Tibial artery (tissue), 4 donors: ENCODE results near the gene VSTM1.

Experiments
- DNase-seq, 2 donors: peaks; one replicate each; pipeline ENCODE4 v3.0.0-alpha.2; 2019
- H3K27ac ChIP-seq, 2 donors: fragments of 200-600 bp; sonication (generic) in 1 of 2; 1 replicate in 1 of 2; 2 replicates in 1 of 2; pipeline ENCODE4 v1.5.1; 2018 to 2019; ENCODE audit warnings: mild to moderate bottlenecking in 1 of 2
- H3K27me3 ChIP-seq, 2 donors: fragments of 200-600 bp; sonication (generic) in 1 of 2; one replicate each; pipeline versions ENCODE4 v1.5.1 to v1.6.0; 2016 to 2019
- H3K36me3 ChIP-seq, 3 donors: fragments of 200-600 bp; sonication (generic) in 2 of 3; one replicate each; pipeline ENCODE4 v1.5.1; 2016 to 2019; ENCODE audit warnings: mild to moderate bottlenecking in 2 of 3
- H3K4me1 ChIP-seq, 4 donors: fragments of 200-600 bp; sonication (generic) in 2 of 4; 1 replicate in 3 of 4; 2 replicates in 1 of 4; pipeline ENCODE4 v1.5.1; 2016 to 2019
- H3K4me3 ChIP-seq, 2 donors: fragments of 200-600 bp; sonication (generic) in 1 of 2; 1 replicate in 1 of 2; 2 replicates in 1 of 2; pipeline ENCODE4 v1.5.1; 2018 to 2019; ENCODE audit warnings: mild to moderate bottlenecking in 2 of 2
- H3K9me3 ChIP-seq, 3 donors: fragments of 200-600 bp; sonication (generic) in 1 of 3; one replicate each; pipeline ENCODE4 v1.5.1; 2016 to 2019
- CTCF ChIP-seq, 2 experiments: fragments of 200-600 bp in 1 of 2; fragments of 450-650 bp in 1 of 2; IDR thresholded peaks; one replicate each; pipeline ENCODE4 v1.5.1; 2017 to 2019; ENCODE audit warnings: antibody characterized with exemption in 2 of 2, mild to moderate bottlenecking in 1 of 2, moderate library complexity in 1 of 2
- intact Hi-C: fragments of 100-400 bp; cut with DNase I; formaldehyde crosslinking; loops from one replicate; pipeline ENCODE4 v1.15.0; 2023; ENCODE audit warnings: low total_unique reads

Gene VSTM1

DNA sequence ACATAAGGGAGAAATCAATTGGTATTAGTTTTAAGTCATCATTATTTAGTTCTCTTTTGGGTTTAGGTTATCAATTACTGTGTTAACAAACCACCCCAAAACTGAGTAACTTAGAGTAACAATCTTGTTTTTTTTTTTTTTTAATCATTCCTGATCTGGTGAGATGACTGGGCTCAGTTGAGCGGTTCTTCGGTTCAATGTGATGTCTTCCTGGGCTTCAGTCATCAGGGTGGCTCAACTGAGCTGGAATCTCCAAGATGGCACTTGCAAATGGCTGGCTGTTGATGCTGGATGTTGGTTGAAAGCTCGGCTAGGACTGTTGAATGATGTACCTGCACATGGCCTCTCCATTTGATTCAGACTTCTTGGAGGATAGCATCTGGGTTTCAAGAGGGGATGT is 20.7 kb upstream of the VSTM1 start:
- no peak overlapping the region for H3K4me3 ChIP-seq
- H3K27ac ChIP-seq, result no peak overlapping the region
- no peak for DNase-seq
- intact Hi-C loops, result no loop called here
- H3K9me3 ChIP-seq, result peaks cover 4 to 20% (median 19%) of the 10 kb centered on the region in 3 donors
- no peaks in the 10 kb centered on the region for H3K4me1 ChIP-seq
- H3K36me3 ChIP-seq, result no peaks in the 10 kb centered on the region
- H3K27me3 ChIP-seq, result no peaks in the 10 kb centered on the region
- TF ChIP-seq CTCF (IDR thresholded peaks at IDR 0.05), result no peak

DNA sequence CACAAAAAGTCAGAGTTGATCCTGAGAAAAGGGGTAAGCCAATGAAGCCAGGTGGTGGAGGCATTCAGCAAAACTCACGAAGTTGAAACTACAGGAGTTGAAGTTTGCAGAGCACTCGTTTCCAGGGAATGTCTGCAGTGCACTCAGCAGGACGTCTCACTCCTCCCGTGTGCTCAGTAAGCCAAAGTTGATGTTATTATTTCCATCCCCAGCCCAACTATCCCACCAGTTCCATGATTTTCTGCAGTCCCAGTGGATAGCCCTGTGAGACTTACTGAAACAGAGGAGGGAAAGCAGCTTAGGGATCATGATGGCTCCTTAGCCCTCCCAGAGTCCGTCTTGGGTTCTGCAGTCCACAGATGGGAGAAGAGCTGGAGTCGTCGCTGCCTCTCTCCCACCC is 17.3 kb upstream of the VSTM1 start, which contains the start of gene TARM1:
TARM1 (minus strand) TSS at position 334 of the 400 bp plus-strand sequence; CDS start at position 309, 25 bp downstream.
- no peak within 1 kb of the TSS for H3K4me3 ChIP-seq
- H3K4me1 ChIP-seq, result no peaks in the 10 kb centered on the region
- intact Hi-C loops, result no loop called here
- H3K9me3 ChIP-seq, result peaks cover 4 to 20% (median 19%) of the 10 kb centered on the region in 3 donors
- H3K36me3 ChIP-seq, result no peaks in the 10 kb centered on the region
- no peak within 1 kb of the TSS for H3K27ac ChIP-seq
- no peak for DNase-seq
- no peaks in the 10 kb centered on the region for H3K27me3 ChIP-seq
- no peak for TF ChIP-seq CTCF (IDR thresholded peaks at IDR 0.05)

DNA sequence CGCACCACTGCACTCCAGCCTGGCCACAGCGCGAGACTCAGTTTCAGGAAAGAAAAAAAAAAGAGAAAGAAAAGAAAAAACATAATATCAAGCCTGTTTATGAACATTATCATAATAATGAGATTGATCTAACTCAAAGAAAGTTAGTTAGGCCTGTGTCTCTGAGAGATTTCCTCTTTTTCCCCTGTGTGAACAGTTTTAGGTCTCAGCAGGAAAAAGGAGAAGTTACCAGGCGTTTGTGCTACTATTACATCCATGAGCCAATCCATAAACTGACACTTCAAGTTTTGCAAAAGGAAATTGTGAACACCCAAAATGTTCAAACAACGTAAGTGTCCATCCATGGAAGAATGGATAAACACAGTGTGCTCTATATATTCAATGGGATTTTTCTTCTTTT is 13.6 kb upstream of the VSTM1 start:
- Histone ChIP-seq H3K9me3 (peaks cover 4 to 15% (median 14%) of the 10 kb centered on the region in 3 donors), H3K27me3 (no peaks in the 10 kb centered on the region), H3K36me3 (no peaks in the 10 kb centered on the region), H3K4me3 (no peak overlapping the region), H3K4me1 (no peaks in the 10 kb centered on the region), H3K27ac (no peak overlapping the region)
- DNase-seq, result no peak
- intact Hi-C loops, result no loop called here
- no peak for TF ChIP-seq CTCF (IDR thresholded peaks at IDR 0.05)

DNA sequence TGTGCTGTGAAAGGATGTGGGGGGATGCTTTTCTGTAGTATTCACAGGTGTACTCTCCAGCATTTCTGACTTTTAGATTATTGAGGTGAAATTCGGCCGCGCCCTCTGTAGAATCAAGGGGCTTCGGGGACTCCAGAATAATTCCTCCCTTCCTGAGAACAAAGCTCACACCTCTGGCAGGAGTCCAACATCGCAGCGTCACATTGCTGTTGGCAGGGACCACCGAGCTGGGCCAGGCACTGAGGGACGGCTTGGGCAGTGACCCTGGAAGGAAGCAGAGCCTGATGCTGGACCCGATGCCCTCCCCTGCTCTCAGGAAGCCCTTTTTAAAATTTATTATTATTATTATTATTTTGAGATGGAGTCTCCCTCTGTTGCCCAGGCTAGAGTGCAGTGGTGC is 11.2 kb upstream of the VSTM1 start:
- H3K9me3 ChIP-seq, result peaks cover 0 to 5% (median 3%) of the 10 kb centered on the region in 3 donors
- intact Hi-C loops, result no loop called here
- H3K4me3 ChIP-seq, result no peak overlapping the region
- no peak for TF ChIP-seq CTCF (IDR thresholded peaks at IDR 0.05)
- no peak overlapping the region for H3K27ac ChIP-seq
- DNase-seq, result peak in 1 of 2 donors; percentile 23
- no peaks in the 10 kb centered on the region for H3K36me3 ChIP-seq
- H3K4me1 ChIP-seq, result no peaks in the 10 kb centered on the region
- H3K27me3 ChIP-seq, result no peaks in the 10 kb centered on the region

- TF ChIP-seq CTCF (IDR thresholded peaks at IDR 0.05), result no peak
- H3K27me3 ChIP-seq, result no peaks in the 10 kb centered on the region
- DNase-seq, result peak in 1 of 2 donors; percentile 25
- no peak overlapping the region for H3K27ac ChIP-seq
- no peaks in the 10 kb centered on the region for H3K4me1 ChIP-seq
- peaks cover 0 to 13% (median 12%) of the 10 kb centered on the region in 3 donors for H3K9me3 ChIP-seq
- intact Hi-C loops, result no loop called here
- H3K4me3 ChIP-seq, result no peak overlapping the region
- no peaks in the 10 kb centered on the region for H3K36me3 ChIP-seq
Observed at GRCh38 chr19:54073829-54074228, 10.1 kb upstream of the VSTM1 start.

GRCh38 chr19:54069470-54069869 is 5.8 kb upstream of the VSTM1 start:
- no peak overlapping the region for H3K4me3 ChIP-seq
- H3K36me3 ChIP-seq, result no peaks in the 10 kb centered on the region
- intact Hi-C loops, result no loop called here

More at GRCh38 chr19:54069470-54069869, 5.8 kb upstream of the VSTM1 start:
- Histone ChIP-seq H3K27ac (no peak overlapping the region), H3K4me1 (no peaks in the 10 kb centered on the region), H3K27me3 (no peaks in the 10 kb centered on the region), H3K9me3 (peaks cover 0 to 13% (median 12%) of the 10 kb centered on the region in 3 donors)
- no peak for TF ChIP-seq CTCF (IDR thresholded peaks at IDR 0.05)
- no peak for DNase-seq
